Measurements from ENCODE around the gene NHS. TPM values are rescaled to one million over a fixed set of nuclear protein-coding genes. Genes with fewer than 3 reads are reported as not detected.

The NHS gene
- total and polyA plus RNA-seq, 10 donors = 0.32 to 3.1 (median 2.1) TPM

DNA sequence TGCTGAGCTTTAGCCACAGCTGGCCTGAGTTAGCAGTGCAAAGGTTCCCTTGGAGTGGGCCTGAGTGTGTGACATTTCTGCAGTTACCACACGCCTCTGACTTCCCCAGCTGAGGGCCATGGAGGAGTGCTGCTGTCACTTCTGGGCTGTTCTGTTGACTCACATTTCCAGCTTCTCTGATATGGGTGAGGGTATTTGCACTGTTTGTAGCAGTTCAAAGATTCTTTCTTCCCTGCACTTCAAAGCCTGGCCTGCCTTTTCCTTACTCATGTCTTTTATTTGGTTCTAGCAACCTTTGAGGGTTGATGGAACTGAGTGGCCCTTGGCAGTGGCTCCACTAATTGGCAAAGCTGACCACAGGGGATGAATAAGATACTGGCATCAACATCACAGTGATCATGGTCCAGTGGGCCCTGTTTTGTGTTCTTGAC lies 335.9 kb downstream of the NHS start:
- H3K27ac ChIP-seq = no peak overlapping the region
- no peaks in the 10 kb centered on the region for H3K36me3 ChIP-seq
- intact Hi-C loops (cut with DNase I; ENCODE audit: low total_unique reads) = no loop called here
- TF ChIP-seq POLR2AphosphoS5 (IDR thresholded peaks at IDR 0.05) (no peak), POLR2A (IDR thresholded peaks at IDR 0.05) (no peak)
- TF ChIP-seq, protein P1, sequence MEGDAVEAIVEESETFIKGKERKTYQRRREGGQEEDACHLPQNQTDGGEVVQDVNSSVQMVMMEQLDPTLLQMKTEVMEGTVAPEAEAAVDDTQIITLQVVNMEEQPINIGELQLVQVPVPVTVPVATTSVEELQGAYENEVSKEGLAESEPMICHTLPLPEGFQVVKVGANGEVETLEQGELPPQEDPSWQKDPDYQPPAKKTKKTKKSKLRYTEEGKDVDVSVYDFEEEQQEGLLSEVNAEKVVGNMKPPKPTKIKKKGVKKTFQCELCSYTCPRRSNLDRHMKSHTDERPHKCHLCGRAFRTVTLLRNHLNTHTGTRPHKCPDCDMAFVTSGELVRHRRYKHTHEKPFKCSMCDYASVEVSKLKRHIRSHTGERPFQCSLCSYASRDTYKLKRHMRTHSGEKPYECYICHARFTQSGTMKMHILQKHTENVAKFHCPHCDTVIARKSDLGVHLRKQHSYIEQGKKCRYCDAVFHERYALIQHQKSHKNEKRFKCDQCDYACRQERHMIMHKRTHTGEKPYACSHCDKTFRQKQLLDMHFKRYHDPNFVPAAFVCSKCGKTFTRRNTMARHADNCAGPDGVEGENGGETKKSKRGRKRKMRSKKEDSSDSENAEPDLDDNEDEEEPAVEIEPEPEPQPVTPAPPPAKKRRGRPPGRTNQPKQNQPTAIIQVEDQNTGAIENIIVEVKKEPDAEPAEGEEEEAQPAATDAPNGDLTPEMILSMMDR (IDR thresholded peaks at IDR 0.05 in 8 of 11, conservative IDR thresholded peaks at IDR 0.05 in 3 of 11) = no peak
- H3K4me1 ChIP-seq = no peaks in the 10 kb centered on the region
- no peaks in the 10 kb centered on the region for H3K9me3 ChIP-seq
- no peak overlapping the region for H3K4me3 ChIP-seq
- no peak for DNase-seq
- 41 to 70% (median 54%) methylated on average over 1 of the region's 1 CpG for WGBS, 5 donors
- H3K27me3 ChIP-seq (replicated peaks in 1 of 7) = no peaks in the 10 kb centered on the region

DNA sequence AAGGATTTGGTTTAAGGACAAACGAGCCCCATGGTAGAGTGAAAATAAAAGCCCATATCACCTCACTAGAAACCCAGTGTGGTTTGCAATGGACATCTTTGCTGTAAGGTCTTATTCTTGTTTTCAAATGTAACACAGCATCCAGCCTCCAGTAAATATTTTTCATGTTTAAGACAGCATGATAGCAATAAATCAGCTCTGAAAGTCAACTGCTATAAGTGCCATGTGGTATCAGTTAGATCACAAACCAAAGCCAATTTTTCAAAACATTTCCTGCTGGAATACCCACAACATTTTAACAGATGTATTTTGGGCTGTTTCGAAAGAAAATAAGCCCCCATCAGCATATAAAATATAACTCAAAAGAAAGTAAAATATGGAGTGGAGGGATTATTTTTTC lies 338.3 kb downstream of the NHS start:
- no peaks in the 10 kb centered on the region for H3K4me1 ChIP-seq
- no peak for DNase-seq
- WGBS, 5 donors = 16 to 46% (median 21%) methylated on average over 2 of the region's 2 CpGs
- H3K4me3 ChIP-seq = no peak overlapping the region
- H3K9me3 ChIP-seq = no peaks in the 10 kb centered on the region
- intact Hi-C loops (cut with DNase I; ENCODE audit: low total_unique reads) = no loop called here
- no peak overlapping the region for H3K27ac ChIP-seq
- TF ChIP-seq, protein P1 (IDR thresholded peaks at IDR 0.05 in 8 of 11, conservative IDR thresholded peaks at IDR 0.05 in 3 of 11) = no peak
- TF ChIP-seq POLR2AphosphoS5 (IDR thresholded peaks at IDR 0.05) = no peak
- TF ChIP-seq POLR2A (IDR thresholded peaks at IDR 0.05) = no peak
- no peaks in the 10 kb centered on the region for H3K27me3 ChIP-seq (replicated peaks in 1 of 7)
- H3K36me3 ChIP-seq = no peaks in the 10 kb centered on the region

DNA sequence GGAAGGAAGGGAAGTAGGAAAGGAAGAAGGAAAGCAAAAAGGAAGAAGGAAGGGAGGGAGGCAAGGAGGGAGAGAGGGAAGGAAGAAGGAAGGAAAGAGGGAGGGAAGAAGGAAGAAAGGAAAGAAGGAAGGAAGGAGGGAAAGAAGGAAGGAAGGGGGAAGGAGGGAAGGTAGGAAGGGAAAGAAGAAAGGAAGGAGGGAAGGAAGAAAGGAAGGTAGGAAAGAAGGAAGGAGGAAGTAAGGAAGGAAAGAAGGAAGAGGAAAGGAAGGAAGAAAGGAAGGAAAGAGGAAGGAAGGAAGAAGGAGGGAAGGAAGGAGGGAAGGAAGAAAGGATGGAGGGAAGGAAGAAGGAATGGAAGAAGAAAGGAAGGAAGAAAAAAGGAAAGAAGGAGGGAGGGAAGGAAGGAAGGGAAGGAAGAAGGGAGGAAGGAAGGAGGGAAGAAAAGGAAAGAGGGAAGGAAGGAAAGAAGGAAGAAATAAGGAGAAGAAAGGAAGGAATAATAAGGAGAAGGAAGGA lies 343.7 kb downstream of the NHS start:
- Histone ChIP-seq H3K27me3 (replicated peaks in 1 of 7) (peaks cover 0 to 4% (median 0%) of the 10 kb centered on the region in 7 donors), H3K27ac (no peak overlapping the region), H3K9me3 (no peaks in the 10 kb centered on the region), H3K36me3 (no peaks in the 10 kb centered on the region), H3K4me1 (no peaks in the 10 kb centered on the region), H3K4me3 (no peak overlapping the region)
- TF ChIP-seq, protein P1 (IDR thresholded peaks at IDR 0.05 in 8 of 11, conservative IDR thresholded peaks at IDR 0.05 in 3 of 11) = no peak
- TF ChIP-seq POLR2A (IDR thresholded peaks at IDR 0.05) (no peak), POLR2AphosphoS5 (IDR thresholded peaks at IDR 0.05) (no peak)
- intact Hi-C loops (cut with DNase I; ENCODE audit: low total_unique reads) = no loop called here
- DNase-seq = no peak

DNA sequence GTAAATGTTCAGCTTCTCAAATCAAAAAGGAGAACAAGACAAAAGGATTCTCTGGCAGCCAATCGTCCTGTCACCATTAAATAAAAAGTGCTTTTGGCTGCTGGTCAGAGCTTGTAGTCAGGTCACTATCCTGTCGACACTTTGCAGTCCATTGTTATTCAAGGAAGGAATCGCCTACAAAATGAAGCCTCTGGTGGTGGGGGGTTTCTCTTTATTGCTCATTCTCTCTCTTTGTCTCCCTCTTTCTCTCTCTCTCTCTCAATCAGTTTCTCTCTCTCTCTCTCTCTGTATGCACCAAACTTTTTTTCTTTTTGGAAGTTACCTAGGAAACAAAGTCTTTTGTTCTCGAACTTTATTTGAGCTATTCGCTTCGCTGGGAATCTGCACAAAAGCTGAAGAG lies 344.7 kb downstream of the NHS start:
- no peaks in the 10 kb centered on the region for H3K36me3 ChIP-seq
- H3K27me3 ChIP-seq (replicated peaks in 1 of 7) = peaks cover 0 to 4% (median 0%) of the 10 kb centered on the region in 7 donors
- WGBS, 5 donors = 61 to 84% (median 78%) methylated on average over 6 of the region's 6 CpGs
- no peak overlapping the region for H3K4me3 ChIP-seq
- H3K9me3 ChIP-seq = no peaks in the 10 kb centered on the region
- no peaks in the 10 kb centered on the region for H3K4me1 ChIP-seq
- intact Hi-C loops (cut with DNase I; ENCODE audit: low total_unique reads) = no loop called here
- TF ChIP-seq POLR2AphosphoS5 (IDR thresholded peaks at IDR 0.05) = no peak
- TF ChIP-seq, protein P1 (IDR thresholded peaks at IDR 0.05 in 8 of 11, conservative IDR thresholded peaks at IDR 0.05 in 3 of 11) = no peak
- no peak for TF ChIP-seq POLR2A (IDR thresholded peaks at IDR 0.05)
- DNase-seq = no peak
- H3K27ac ChIP-seq = no peak overlapping the region
